NCI-H2081 (cell line): ENCODE data around the gene HECTD1.
"Not testable (repeated sequence)": the region's sequence is repeated elsewhere in the genome, so short reads cannot be mapped to it uniquely, and the experiment has no call there.

Experiments
- DNase-seq, 2 experiments: peaks; one replicate each; lab custom pipeline; 2025; lab: John Stamatoyannopoulos, UW

HECTD1 gene

DNA sequence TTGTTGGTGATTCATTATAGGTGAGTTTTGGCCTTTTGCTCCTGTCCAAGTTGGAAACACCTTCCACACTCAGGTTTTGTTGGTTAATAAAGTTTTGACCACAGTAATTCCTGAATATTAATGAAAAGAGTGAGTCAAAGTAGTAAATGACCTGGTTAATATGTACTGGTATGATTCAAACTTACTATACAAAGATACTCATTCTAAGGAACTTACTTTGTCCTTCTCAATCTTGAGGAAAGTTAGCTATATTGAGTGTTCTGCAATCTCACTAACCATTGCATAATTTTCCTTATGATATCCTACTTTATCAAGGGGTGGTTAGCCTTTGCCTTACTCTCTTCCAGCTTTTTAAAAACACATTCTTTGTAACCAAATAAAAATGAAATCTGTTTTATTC is 20.9 kb upstream of the HECTD1 start:
- no peak for DNase-seq

DNA sequence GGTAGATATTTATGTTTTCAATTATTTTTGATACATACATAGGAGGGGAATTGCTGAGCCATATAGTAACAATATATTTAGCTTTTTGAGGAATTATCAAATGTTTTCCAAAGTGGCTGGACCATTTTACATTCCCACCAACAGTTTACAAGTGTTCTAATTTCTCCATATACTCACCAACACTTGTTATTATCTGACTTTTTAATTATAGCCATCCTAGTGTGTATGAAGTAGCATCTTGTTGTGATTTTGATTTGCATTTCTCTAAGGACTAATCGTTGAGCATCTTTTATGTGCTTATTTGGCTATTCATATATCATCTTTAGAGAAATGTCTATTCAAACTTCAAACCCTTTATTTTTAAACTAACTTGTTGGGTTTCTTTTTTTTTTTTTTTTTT is 17.2 kb upstream of the HECTD1 start:
- DNase-seq: no peak

DNA sequence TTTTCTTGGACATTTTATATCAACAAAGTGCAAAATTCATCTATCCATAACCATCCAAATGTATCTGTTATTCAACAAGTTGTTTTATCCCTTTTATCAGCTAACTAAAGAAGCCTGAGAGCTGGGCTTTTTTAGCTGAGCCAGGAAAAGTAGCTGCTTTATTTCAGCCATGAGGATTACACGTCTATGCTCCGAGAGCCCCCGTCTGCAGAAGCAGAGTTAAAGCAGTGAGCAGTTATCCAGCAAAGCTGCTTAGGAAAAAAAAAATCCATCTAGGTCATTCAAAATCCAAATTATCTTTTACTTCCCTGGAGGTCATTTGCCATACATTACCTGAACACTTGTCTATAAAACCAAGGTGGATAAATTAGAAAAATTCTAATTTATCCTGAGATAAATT is 15.7 kb upstream of the HECTD1 start:
- no peak for DNase-seq

DNA sequence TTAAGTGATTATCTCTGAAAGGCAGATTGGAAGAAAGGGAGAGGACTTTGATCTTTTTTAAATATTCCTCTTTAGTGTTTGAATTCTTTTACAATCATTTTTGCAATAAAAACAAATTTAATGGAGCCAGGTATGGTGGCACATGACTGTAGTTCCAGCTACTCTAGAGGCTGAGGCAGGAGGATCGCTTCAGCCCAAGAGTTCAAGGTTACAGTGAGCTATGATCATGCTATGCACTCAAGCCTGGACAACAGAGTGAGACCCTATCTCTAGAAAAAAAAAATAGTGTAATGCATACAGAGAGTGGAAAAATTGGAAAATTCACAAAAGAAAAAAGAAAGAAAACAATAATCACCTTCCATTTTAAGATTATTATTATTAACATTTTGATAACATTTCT is 15.2 kb upstream of the HECTD1 start:
- no peak for DNase-seq

- no peak for DNase-seq
These were observed 13.7 kb upstream of the HECTD1 start for GRCh38 chr14:31221266-31221665.

DNA sequence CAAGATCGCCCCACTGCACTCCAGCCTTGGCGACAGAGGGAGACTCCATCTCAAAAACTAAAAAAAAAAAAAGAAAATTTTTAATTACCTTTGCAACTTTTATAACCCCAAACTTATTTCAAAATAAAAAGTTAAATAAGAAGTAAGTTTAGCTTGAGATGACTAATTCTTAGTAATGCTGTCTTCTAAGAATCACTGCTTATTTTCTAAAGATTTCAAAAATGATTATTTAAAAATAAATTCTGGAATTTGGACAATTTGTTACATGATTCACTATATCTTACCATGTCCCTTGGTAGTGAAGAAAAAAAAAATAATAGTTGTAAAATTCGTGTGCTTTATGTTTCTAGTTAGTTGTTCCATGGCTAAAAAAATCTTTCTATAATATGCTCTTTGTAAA is 11.6 kb upstream of the HECTD1 start:
- DNase-seq: no peak

GRCh38 chr14:31216359-31216758 is 8.8 kb upstream of the HECTD1 start:
- DNase-seq: no peak

DNA sequence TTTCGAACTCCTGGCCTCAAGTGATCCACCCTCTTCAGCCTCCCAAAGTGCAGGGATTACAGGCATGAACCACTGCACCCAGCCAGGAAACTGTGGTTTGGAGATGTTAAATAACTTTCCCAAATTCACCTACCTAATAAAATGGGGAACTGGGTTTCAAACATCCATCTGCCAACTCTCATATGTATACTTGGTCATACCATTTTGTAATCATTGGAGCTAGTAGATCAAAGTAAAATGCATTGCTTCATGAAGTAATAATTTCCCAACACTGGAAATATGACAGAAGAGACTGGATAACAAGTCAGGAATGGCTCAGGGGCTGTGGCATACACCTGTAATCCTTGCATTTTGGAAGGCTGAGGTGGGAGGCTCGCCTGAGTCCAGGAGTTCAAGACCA is 5.3 kb upstream of the HECTD1 start:
- DNase-seq: no peak

DNA sequence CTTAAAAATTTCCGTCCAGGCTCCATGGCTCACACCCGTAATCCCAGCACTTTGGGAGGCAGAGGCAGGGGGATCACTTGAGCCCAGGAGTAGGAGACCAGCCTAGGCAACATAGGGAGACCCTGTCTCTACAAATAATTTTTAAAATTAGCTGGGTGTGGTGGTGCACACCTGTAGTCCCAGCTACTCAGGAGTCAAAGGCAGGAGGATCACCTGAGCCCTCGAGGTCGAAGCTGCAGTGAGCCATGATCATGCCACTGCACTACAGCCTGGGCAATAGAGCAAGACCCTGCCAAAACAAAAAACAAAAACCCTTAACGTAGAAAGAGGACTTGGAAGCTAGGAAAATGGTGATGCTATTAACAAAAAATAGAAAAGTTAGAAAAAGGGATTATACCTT is 2.0 kb upstream of the HECTD1 start:
- no peak for DNase-seq

GRCh38 chr14:31208546-31209424 is 1.2 kb upstream of the HECTD1 start:
- DNase-seq: no peak

DNA sequence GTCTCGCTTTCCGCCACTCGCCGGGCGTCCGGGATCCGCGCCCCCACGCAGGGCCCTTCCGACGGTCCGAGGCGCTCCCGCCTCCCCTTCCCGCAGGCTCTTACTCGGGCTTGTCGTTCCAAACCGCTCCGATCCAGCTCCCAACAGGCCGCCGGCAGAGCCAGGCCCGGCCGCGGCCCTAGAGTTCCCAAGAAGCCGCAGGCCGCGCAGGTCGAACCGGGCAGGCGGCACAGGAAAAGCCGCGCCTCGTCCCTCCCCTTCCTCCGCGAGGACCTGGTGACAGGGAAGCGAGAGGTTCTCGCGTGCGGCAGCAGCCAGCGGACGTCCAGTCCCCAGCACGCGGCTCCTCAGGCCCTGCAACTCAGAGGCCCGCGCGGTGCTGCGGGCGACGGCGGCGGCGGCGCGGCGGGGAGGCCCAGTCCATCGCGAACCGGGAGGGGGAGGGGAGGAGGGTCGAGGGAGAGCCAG is 272 bp downstream of the HECTD1 start:
- DNase-seq: no peak

DNA sequence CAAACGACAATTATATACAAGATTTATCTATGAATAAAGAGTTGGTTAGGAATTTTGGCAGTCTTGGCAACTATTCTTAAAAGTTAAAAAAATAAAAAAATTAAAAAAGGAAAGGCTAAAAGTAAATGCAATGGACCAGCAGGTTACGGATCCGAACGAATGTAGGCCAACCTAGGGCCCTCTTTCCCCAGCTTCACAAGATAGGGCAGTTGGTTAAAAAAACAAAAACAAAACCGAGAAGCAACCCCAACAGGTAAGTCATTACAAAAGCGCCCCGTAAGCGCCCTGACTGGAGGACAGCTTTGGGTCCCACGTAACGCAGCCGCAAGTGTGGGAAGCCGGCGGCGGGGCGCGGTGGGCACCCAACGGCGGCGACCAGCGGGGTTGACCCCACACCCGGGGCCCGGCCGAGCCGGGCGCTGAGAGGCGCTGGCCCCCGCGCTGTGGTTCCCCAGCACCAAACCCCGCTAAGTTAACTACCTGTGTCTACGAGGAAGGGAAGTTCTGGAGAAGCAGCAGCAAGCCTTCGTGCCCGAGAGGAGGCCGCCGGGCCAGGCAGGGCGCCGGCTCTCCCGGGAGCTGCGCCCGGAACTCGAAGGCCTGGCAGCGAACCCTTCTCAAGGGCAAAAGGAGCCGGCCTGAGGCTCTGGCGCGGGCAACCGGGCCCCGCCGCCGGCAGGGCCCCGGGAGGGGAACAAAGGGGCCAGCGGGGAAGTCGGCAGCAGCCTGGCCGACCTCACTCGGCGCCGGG is 882 bp downstream of the HECTD1 start:
- peak in 1 of 2 experiments; percentile 35 for DNase-seq

- DNase-seq: peak in 1 of 2 experiments; percentile 6
These were observed 1.7 kb downstream of the HECTD1 start for GRCh38 chr14:31205681-31206535.

DNA sequence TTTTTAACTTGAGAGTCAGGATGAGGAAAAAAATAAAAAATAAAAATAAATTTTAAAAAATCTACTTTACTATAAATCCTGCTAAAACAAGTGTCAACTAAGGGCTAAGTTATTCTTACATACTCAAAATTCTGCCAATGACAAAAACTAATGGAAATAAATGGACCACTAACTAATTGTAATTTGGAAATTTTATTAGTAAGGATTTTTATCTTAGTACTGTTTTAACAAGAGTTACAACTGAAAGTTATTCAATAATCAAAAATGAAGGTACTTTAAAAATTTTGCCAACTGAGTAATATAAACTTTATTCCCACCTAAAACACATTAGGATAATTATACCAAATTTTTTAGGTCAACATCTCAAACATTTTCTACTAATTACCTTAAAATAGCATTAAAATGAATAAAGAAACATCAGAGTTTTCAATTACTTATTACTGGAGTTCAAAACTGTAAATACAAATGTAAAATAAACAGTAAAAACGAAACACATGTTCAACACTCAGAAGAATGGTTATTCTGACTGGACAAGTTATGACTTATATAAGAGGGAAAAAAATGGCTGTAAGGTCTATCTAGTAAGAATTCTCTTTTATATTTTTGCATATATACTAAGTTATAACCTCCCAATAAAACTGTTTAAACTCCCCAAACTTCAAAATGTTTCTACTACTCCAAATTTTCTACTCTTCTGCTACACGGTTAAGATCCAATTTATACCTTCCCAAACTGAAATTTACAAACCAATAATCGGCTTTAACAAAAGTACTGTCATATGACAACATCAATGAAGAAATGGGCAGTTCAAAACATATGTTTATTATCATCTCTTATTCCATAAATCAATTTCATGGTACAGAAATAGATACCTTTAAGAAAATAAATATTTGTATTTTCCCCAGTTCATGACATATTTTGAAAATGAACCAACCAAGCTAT is 2.7 kb downstream of the HECTD1 start:
- no peak for DNase-seq

DNA sequence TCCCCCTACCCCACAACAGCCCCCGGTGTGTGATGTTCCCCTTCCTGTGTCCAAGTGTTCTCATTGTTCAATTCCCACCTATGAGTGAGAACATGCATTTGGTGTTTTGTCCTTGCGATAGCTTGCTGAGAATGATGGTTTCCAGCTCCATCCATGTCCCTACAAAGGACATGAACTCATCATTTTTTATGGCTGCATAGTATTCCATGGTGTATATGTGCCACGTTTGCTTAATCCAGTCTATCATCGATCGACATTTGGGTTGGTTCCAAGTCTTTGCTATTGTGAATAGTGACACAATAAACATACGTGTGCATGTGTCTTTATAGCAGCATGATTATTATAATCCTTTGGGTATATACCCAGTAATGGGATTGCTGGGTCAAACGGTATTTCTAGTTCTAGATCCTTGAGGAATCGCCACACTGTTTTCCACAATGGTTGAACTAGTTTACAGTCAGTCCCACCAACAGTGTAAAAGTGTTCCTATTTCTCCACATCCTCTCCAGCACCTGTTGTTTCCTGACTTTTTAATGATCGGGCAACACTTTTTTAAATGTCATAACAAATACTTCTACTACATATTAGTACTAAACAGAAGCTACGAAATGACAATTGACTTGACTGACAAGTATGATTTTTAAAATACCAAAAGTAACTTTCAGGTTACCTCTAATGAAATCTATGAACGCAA is 3.5 kb downstream of the HECTD1 start:
- not testable (repeated sequence) for DNase-seq

DNA sequence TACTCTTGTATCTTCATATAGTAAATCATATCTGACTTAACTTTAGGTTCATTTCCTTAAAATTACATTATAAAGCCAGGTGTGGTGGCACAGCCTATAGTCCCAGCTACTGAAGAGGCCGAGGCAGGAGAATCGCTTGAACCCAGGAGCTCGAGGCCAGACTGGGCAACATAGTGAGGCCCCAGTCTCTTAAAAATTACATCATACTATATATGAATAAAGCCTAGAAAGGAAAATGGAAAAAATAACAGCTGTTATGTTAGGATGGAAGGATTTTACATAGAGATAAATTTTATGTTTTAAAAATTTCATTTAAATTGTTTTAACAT is 4.2 kb downstream of the HECTD1 start:
- no peak for DNase-seq

DNA sequence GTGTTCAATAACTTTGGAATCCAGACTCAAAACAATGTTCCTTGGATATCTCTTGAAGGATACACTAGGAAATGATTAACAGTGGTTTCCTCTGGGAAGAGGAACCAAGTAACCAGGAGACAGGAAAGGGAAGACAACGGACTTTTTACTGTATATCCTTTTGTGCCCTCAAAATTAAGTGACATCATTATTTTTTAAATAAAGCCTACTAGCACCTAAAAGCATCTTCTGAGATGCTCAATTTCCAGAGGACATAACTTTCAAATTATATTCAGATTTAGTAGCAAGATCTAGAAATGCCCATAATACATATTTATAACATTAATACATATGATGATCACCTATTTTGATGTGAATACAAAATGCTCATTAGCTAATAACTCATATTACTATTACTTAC is 6.5 kb downstream of the HECTD1 start:
- no peak for DNase-seq

GRCh38 chr14:31200702-31200990 is 6.9 kb downstream of the HECTD1 start:
- no peak for DNase-seq

DNA sequence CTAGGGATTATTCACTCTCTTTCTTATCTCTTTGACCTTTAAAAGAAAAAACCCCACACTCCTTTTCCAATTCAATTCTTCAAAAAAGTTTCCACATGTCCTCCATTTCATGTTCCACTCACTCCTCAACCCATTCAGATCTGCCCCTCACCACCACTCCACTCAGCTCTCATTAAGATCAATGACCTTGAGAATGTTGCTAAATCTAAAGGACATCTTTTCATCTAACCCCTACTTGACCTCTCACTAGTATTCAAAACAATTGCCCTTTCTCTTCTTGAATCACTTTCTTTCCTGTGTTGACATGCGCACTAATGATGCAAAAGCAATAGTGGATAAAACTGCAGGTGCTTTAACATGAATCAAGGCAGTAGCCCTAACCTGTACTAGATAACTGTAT is 9.9 kb downstream of the HECTD1 start:
- DNase-seq: no peak

DNA sequence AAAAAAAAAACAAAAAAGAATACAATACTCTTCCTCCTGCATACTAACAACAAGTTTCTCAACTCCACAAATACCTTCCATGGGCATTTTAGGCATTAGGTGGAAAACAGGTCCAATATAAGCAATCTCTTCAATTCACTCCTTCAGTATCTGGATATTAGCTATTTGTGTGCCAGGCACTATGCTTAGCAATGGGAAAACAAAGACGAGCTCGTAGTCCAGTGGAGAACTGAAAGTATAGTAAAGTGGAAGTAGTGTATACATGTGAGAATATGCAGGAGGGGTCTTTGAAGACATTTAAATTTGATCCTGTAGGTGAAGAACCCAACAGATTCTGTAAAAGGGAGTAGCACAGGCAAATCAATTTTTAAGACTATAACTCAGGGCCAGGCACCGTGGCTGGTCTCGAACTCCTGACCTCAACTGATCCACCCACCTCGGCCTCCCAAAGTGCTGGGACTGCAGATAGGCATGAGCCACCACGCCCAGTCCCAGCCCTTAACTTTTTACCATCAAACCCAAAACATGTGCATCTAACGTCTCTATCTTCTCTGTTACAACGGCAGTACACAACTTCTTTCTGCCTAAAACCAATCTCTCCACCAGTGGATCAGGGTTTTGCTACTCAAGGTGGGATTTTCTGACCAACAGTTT is 10.6 kb downstream of the HECTD1 start:
- DNase-seq: no peak
